Epidermal melanocyte (primary cell): Measurements from ENCODE around the gene DPH5.
"Not testable (repeated sequence)": the region's sequence is repeated elsewhere in the genome, so short reads cannot be mapped to it uniquely, and the experiment has no call there.

ENCODE experiments used
- DNase-seq: peaks from one replicate; pipeline ENCODE4 v3.0.0; 2011; ENCODE audit warnings: low spot score; ENCODE audit not compliant: insufficient read length

The DPH5 gene

GRCh38 chr1:101032129-101032528 is 6.5 kb upstream of the DPH5 start:
- not testable (repeated sequence) for DNase-seq

- no peak for DNase-seq
Measured at GRCh38 chr1:101030881-101031280, 5.3 kb upstream of the DPH5 start.

GRCh38 chr1:101029184-101029583 is 3.6 kb upstream of the DPH5 start:
- no peak for DNase-seq

GRCh38 chr1:101028466-101028865 is 2.9 kb upstream of the DPH5 start:
- no peak for DNase-seq

- no peak for DNase-seq
Measured at GRCh38 chr1:101027194-101027772, 1.7 kb upstream of the DPH5 start.

GRCh38 chr1:101026430-101026788 is 825 bp upstream of the DPH5 start:
- no peak for DNase-seq

- DNase-seq: no peak
Measured at GRCh38 chr1:101025283-101025656, 314 bp downstream of the DPH5 start.

- no peak for DNase-seq
Measured at GRCh38 chr1:101022294-101022693, 3.3 kb downstream of the DPH5 start.

- no peak for DNase-seq
Measured at GRCh38 chr1:101017448-101017847, 8.1 kb downstream of the DPH5 start.

- no peak for DNase-seq
Measured at GRCh38 chr1:101013776-101014175, 11.8 kb downstream of the DPH5 start.

- DNase-seq: no peak
Measured at GRCh38 chr1:101008229-101008834, 17.3 kb downstream of the DPH5 start.

- DNase-seq: no peak
Measured at GRCh38 chr1:101006553-101006952, 19.0 kb downstream of the DPH5 start.

- no peak for DNase-seq
Measured at GRCh38 chr1:101005871-101006270, 19.7 kb downstream of the DPH5 start.

GRCh38 chr1:101005183-101005582 is 20.4 kb downstream of the DPH5 start:
- DNase-seq: no peak

- DNase-seq: no peak
Measured at GRCh38 chr1:101004670-101005069, 20.9 kb downstream of the DPH5 start.

GRCh38 chr1:101004061-101004460 is 21.5 kb downstream of the DPH5 start:
- no peak for DNase-seq

- no peak for DNase-seq
Measured at GRCh38 chr1:101003012-101003650, 22.5 kb downstream of the DPH5 start.

- no peak for DNase-seq
Measured at GRCh38 chr1:101002551-101002950, 23.0 kb downstream of the DPH5 start.

- no peak for DNase-seq
Measured at GRCh38 chr1:101000131-101000873, 25.3 kb downstream of the DPH5 start.

GRCh38 chr1:100998426-100998825 is 27.2 kb downstream of the DPH5 start:
- no peak for DNase-seq

GRCh38 chr1:100995198-100995988 is 30.2 kb downstream of the DPH5 start:
- DNase-seq: no peak
